ENCODE measurements around the gene SLC39A7. TPM values are rescaled to one million over a fixed set of nuclear protein-coding genes. Genes with fewer than 3 reads are reported as not detected.

The SLC39A7 gene
- total and polyA plus RNA-seq, 2 of the 13 experiments (the other 11 are each of a cell fraction or from before 2014, with no cell fraction given) = 142 to 229 TPM

DNA sequence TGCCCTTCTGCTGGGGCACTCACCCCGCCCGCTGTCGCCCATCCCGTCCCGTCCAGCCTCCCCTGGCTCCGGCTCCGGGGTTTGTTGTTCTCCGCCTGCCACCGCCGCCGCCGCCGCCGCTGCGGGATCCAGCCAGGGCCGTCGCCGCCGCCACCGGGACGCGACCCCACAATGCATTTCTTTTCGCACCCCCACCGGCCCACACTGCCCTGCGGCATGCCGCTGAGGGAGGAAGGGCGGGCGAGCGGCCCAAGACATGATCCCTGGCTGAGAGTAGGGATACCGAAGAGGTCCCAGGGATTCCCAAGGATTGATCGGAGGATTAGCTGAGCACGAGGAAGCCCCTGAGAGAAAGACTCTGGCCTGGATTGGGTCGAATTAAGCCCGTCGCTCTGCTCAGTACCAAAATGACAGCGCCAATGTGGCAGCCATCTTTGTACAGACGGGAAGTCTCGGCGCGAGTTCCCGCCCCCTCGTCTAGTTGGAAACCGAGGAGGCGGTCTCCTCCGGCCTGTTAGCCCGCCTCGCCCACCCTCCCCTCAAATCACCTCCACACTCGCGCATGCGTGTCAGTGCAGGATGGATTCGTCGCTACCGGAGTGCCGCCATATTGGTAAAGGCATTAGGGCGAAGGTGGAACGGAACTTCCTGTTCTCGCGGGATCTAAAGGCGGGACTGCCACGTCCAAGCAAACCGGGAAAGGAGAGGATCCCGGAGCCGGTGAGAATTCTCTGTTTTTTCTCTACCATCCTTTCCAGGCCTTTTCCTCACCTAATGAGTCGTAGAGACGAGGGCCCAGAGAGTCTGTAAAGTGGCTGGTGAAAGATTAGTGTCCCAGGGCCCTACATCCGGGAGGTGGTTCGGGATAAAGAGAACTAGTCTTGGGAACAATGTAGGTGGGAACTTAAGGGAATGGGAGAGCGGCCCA is at the start of gene SLC39A7, which contains the start of gene RXRB (continued):
- TF ChIP-seq, protein P1, sequence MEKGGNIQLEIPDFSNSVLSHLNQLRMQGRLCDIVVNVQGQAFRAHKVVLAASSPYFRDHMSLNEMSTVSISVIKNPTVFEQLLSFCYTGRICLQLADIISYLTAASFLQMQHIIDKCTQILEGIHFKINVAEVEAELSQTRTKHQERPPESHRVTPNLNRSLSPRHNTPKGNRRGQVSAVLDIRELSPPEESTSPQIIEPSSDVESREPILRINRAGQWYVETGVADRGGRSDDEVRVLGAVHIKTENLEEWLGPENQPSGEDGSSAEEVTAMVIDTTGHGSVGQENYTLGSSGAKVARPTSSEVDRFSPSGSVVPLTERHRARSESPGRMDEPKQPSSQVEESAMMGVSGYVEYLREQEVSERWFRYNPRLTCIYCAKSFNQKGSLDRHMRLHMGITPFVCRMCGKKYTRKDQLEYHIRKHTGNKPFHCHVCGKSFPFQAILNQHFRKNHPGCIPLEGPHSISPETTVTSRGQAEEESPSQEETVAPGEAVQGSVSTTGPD (CRISPR knock-in tag; IDR thresholded peaks at IDR 0.05) = no peak
- peak; percentile 92; the same call in 1 of the 2 replicates for TF ChIP-seq YEATS4 (CRISPR knock-in tag; IDR thresholded peaks at IDR 0.05; ENCODE audit: borderline replicate concordance)
- TF ChIP-seq, protein P2, sequence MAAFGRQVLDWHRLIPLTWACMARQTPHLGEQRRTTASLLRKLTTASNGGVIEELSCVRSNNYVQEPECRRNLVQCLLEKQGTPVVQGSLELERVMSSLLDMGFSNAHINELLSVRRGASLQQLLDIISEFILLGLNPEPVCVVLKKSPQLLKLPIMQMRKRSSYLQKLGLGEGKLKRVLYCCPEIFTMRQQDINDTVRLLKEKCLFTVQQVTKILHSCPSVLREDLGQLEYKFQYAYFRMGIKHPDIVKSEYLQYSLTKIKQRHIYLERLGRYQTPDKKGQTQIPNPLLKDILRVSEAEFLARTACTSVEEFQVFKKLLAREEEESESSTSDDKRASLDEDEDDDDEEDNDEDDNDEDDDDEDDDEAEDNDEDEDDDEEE (CRISPR knock-in tag; IDR thresholded peaks at IDR 0.05) = peak; percentile 97
- TF ChIP-seq PRDM4 (CRISPR knock-in tag; IDR thresholded peaks at IDR 0.05; ENCODE audit: borderline replicate concordance) = no peak
- TF ChIP-seq ELF1 (CRISPR knock-in tag; IDR thresholded peaks at IDR 0.05) = peak; percentile 94
- TF ChIP-seq ARNT2 (CRISPR knock-in tag; IDR thresholded peaks at IDR 0.05; ENCODE audit: low read depth) = peak; percentile 87
- no peak for TF ChIP-seq ATM (IDR thresholded peaks at IDR 0.05; ENCODE audit: borderline replicate concordance)
- TF ChIP-seq ZNF362 (CRISPR knock-in tag; IDR thresholded peaks at IDR 0.05; ENCODE audit: borderline replicate concordance) = peak; percentile 48; the same call in 1 of the 2 replicates
- TF ChIP-seq CEBPB (IDR thresholded peaks at IDR 0.05; ENCODE audit: borderline replicate concordance, low read depth, low read length) = no peak
- TF ChIP-seq ZNF33B (CRISPR knock-in tag; IDR thresholded peaks at IDR 0.05) = peak; percentile 96
- peak; percentile 69; the same call in 1 of the 2 replicates for TF ChIP-seq ZNF180 (CRISPR knock-in tag; IDR thresholded peaks at IDR 0.05; ENCODE audit: borderline replicate concordance, low read depth)
- peak; percentile 65 for TF ChIP-seq TEAD3 (CRISPR knock-in tag; optimal IDR thresholded peaks at IDR 0.05; ENCODE audit: borderline replicate concordance)
- peak; percentile 59 for TF ChIP-seq TBX2 (CRISPR knock-in tag; IDR thresholded peaks at IDR 0.05; ENCODE audit: borderline replicate concordance)
- peak; percentile 69 for TF ChIP-seq ZFAT (CRISPR knock-in tag; conservative IDR thresholded peaks at IDR 0.05)
- peak; percentile 87 for TF ChIP-seq THAP11 (CRISPR knock-in tag; IDR thresholded peaks at IDR 0.05)
- TF ChIP-seq ATF7 (IDR thresholded peaks at IDR 0.05) = no peak
- TF ChIP-seq ATF7 (CRISPR knock-in tag; IDR thresholded peaks at IDR 0.05) = peak; percentile 67; the same call in 1 of the 2 replicates
- TF ChIP-seq AGO2 (optimal IDR thresholded peaks at IDR 0.05; ENCODE audit: low read depth, low read length) = peak; percentile 95
- peak; percentile 57; the same call in 1 of the 2 replicates for TF ChIP-seq TFDP1 (CRISPR knock-in tag; IDR thresholded peaks at IDR 0.05; ENCODE audit: borderline replicate concordance)
- TF ChIP-seq MTA1 (CRISPR knock-in tag; IDR thresholded peaks at IDR 0.05; ENCODE audit: borderline replicate concordance) = peak; percentile 89; the same call in 1 of the 2 replicates
- peak; percentile 50 for TF ChIP-seq ZNF331 (CRISPR knock-in tag; IDR thresholded peaks at IDR 0.05)
